Liver (tissue), 9 donors: ENCODE results near the gene KANSL1. TPM values are rescaled to one million over a fixed set of nuclear protein-coding genes. Genes with fewer than 3 reads are reported as not detected.

Experiments
- DNase-seq: peaks from one replicate; pipeline ENCODE4 v3.0.0-alpha.2; 2017; ENCODE audit warnings: low spot score
- H3K27ac ChIP-seq, 2 donors: one replicate each; pipeline ENCODE4 v1.7.0; 2013; ENCODE audit warnings: inconsistent platforms in 2 of 2, low read length in 2 of 2, control low read depth in 1 of 2, low read depth in 1 of 2, mild to moderate bottlenecking in 1 of 2
- H3K27me3 ChIP-seq, 4 donors: one replicate each; pipeline versions ENCODE4 v1.6.1 to v1.7.0; 2013; ENCODE audit warnings: low read length in 3 of 4, inconsistent platforms in 1 of 4, mild to moderate bottlenecking in 1 of 4, moderate library complexity in 1 of 4; ENCODE audit not compliant: control insufficient read depth in 4 of 4, insufficient read depth in 4 of 4
- H3K36me3 ChIP-seq, 4 donors: one replicate each; pipeline versions ENCODE4 v1.6.1 to v1.7.0; 2013; ENCODE audit warnings: low read length in 3 of 4, mild to moderate bottlenecking in 3 of 4, low read depth in 1 of 4, moderate library complexity in 1 of 4; ENCODE audit not compliant: control insufficient read depth in 4 of 4, insufficient read depth in 3 of 4
- H3K4me1 ChIP-seq, 4 donors: one replicate each; pipeline versions ENCODE4 v1.6.1 to v1.7.0; 2013; ENCODE audit warnings: low read length in 3 of 4, mild to moderate bottlenecking in 3 of 4, moderate library complexity in 1 of 4; ENCODE audit not compliant: control insufficient read depth in 4 of 4, insufficient read depth in 4 of 4
- H3K4me3 ChIP-seq, 3 donors: one replicate each; pipeline versions ENCODE4 v1.6.1 to v1.7.0; 2013; ENCODE audit warnings: low read length in 3 of 3, control low read depth in 1 of 3, low read depth in 1 of 3, mild to moderate bottlenecking in 1 of 3
- H3K9ac ChIP-seq, 2 donors: one replicate each; pipeline ENCODE4 v1.7.0; 2013; ENCODE audit warnings: low read length in 2 of 2, mild to moderate bottlenecking in 2 of 2, moderate library complexity in 2 of 2, control low read depth in 1 of 2, low read depth in 1 of 2
- H3K9me3 ChIP-seq, 4 donors: one replicate each; pipeline versions ENCODE4 v1.6.1 to v1.7.0; 2013; ENCODE audit warnings: low read length in 3 of 4; ENCODE audit not compliant: control insufficient read depth in 4 of 4
- EGR1 ChIP-seq, 2 donors: IDR thresholded peaks; 2 replicates each; pipeline ENCODE4 v1.6.1; 2016 to 2018; ENCODE audit warnings: antibody characterized with exemption in 2 of 2, low read depth in 2 of 2
- FOXA1 ChIP-seq: IDR thresholded peaks from 2 replicates; pipeline ENCODE4 v1.6.1; 2016; ENCODE audit warnings: antibody characterized with exemption
- FOXA2 ChIP-seq: IDR thresholded peaks from 2 replicates; pipeline ENCODE4 v1.6.1; 2016; ENCODE audit warnings: antibody characterized with exemption
- GABPA ChIP-seq, 2 donors: IDR thresholded peaks in 1 of 2; conservative IDR thresholded peaks in 1 of 2; 2 replicates each; pipeline ENCODE4 v1.6.1; 2016; ENCODE audit warnings: antibody characterized with exemption in 2 of 2, mild to moderate bottlenecking in 1 of 2, moderate library complexity in 1 of 2
- HNF4A ChIP-seq, 2 donors: conservative IDR thresholded peaks; 2 replicates each; pipeline ENCODE4 v1.6.1; 2016; ENCODE audit warnings: antibody characterized with exemption in 2 of 2, mild to moderate bottlenecking in 2 of 2
- HNF4G ChIP-seq: IDR thresholded peaks from 2 replicates; pipeline ENCODE4 v1.6.1; 2016; ENCODE audit warnings: antibody characterized with exemption
- JUND ChIP-seq, 2 donors: IDR thresholded peaks; 2 replicates each; pipeline ENCODE4 v1.6.1; 2016; ENCODE audit warnings: antibody characterized with exemption in 2 of 2
- NR2F2 ChIP-seq: IDR thresholded peaks from 2 replicates; pipeline ENCODE4 v1.6.1; 2016; ENCODE audit warnings: antibody characterized with exemption
- RAD21 ChIP-seq, 2 donors: IDR thresholded peaks; 2 replicates each; pipeline ENCODE4 v1.6.1; 2016; ENCODE audit warnings: antibody characterized with exemption in 2 of 2, mild to moderate bottlenecking in 2 of 2
- RXRA ChIP-seq, 2 donors: IDR thresholded peaks; 2 replicates each; pipeline ENCODE4 v1.6.1; 2017 to 2018; ENCODE audit warnings: antibody characterized with exemption in 2 of 2, mild to moderate bottlenecking in 1 of 2
- SP1 ChIP-seq: IDR thresholded peaks from 2 replicates; pipeline ENCODE4 v1.6.1; 2018; ENCODE audit warnings: antibody characterized with exemption, mild to moderate bottlenecking
- TAF1 ChIP-seq: conservative IDR thresholded peaks from 2 replicates; pipeline ENCODE4 v1.6.1; 2016; ENCODE audit warnings: antibody characterized with exemption, mild to moderate bottlenecking
- YY1 ChIP-seq: IDR thresholded peaks from 2 replicates; pipeline ENCODE4 v1.6.1; 2016; ENCODE audit warnings: antibody characterized with exemption, mild to moderate bottlenecking
- WGBS: extraction: QIAGEN DNeasy Blood & Tissue Kit; methylation state at CpG from one replicate; pipeline ENCODE4 v1.1.7; 2013; 5-methylcytosine and 5-hydroxymethylcytosine counted together
- polyA plus RNA-seq, 2 donors: library from polyadenylated mRNA; stranded (reverse) in 1 of 2; unstranded in 1 of 2; fragments of 200-250 nt in 1 of 2; fragments of >200 nt in 1 of 2; fragmentation: Nextera tagmentation in 1 of 2; extraction: Ambion mirVana in 1 of 2; gene quantifications; one replicate each; pipeline versions ENCODE4 v1.2.1 to v1.2.3, GENCODE V29; 2013 to 2015
- total RNA-seq, 2 donors: library from RNA; depleted of rRNA; stranded (reverse); fragments of >200 nt; gene quantifications; one replicate each; pipeline ENCODE4 v1.2.3, GENCODE V29; 2014
- TF ChIP-seq, protein P1 (sequence below): IDR thresholded peaks from 2 replicates; pipeline ENCODE4 v1.6.1; 2016; ENCODE audit warnings: antibody characterized with exemption
- TF ChIP-seq, protein P2 (sequence below): fragments of 150-350 bp; IDR thresholded peaks from 2 replicates; pipeline ENCODE4 v1.5.1; 2017; ENCODE audit warnings: improper control_type of control experiment, low read depth, low read length; ENCODE audit not compliant: missing input control
- TF ChIP-seq, protein P3 (sequence below): IDR thresholded peaks from 2 replicates; pipeline ENCODE4 v1.6.1; 2016; ENCODE audit warnings: antibody characterized with exemption
- TF ChIP-seq, protein P4 (sequence below): IDR thresholded peaks from 2 replicates; pipeline ENCODE4 v1.6.1; 2016; ENCODE audit warnings: antibody characterized with exemption
- TF ChIP-seq, protein P5 (sequence below): IDR thresholded peaks from 2 replicates; pipeline ENCODE4 v1.6.1; 2016; ENCODE audit warnings: antibody characterized with exemption, mild to moderate bottlenecking
- donor health status: healthy.
- donor health status: healthy.
- donor health status: healthy.
- donor health status: healthy.
- donor health status: healthy.

KANSL1 gene
- total and polyA plus RNA-seq, 4 donors: 5.5 to 86.3 (median 24.0) TPM

DNA sequence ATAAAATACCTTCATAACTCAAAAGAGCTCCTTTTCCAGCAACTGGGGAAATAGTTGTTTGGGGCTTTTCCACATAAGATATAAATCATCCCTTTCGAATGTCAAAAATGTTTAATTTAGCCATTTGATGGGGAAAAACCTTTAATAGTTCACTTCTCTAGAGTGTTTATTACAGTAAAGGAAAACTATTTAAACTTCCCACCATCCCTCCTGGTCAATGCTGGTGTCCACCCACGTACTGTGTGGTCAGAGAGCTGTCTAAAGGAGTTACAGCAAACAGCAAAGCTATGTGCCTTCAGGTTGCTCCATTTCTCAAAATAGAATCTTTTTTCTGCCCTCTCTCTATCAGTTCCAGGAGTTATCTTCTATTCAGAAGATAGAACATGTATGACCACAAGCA lies 33.5 kb downstream of the KANSL1 start:
- no peak for DNase-seq
- no peak overlapping the region for H3K4me3 ChIP-seq
- no peak overlapping the region for H3K9ac ChIP-seq
- no peaks in the 10 kb centered on the region for H3K27me3 ChIP-seq
- no peaks in the 10 kb centered on the region for H3K9me3 ChIP-seq
- TF ChIP-seq SP1 (no peak), GABPA (IDR thresholded peaks at IDR 0.05 in 1 of 2, conservative IDR thresholded peaks at IDR 0.05 in 1 of 2) (no peak), HNF4A (conservative IDR thresholded peaks at IDR 0.05) (no peak), RXRA (IDR thresholded peaks at IDR 0.05) (no peak)
- TF ChIP-seq, protein P1, sequence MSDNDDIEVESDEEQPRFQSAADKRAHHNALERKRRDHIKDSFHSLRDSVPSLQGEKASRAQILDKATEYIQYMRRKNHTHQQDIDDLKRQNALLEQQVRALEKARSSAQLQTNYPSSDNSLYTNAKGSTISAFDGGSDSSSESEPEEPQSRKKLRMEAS: no peak
- H3K4me1 ChIP-seq: peaks cover under 1 to 32% (median 9%) of the 10 kb centered on the region in 4 donors
- H3K27ac ChIP-seq: no peak overlapping the region
- H3K36me3 ChIP-seq: peaks cover 0 to 3% (median 0%) of the 10 kb centered on the region in 4 donors
- 87% methylated on average over 2 of the region's 2 CpGs for WGBS

DNA sequence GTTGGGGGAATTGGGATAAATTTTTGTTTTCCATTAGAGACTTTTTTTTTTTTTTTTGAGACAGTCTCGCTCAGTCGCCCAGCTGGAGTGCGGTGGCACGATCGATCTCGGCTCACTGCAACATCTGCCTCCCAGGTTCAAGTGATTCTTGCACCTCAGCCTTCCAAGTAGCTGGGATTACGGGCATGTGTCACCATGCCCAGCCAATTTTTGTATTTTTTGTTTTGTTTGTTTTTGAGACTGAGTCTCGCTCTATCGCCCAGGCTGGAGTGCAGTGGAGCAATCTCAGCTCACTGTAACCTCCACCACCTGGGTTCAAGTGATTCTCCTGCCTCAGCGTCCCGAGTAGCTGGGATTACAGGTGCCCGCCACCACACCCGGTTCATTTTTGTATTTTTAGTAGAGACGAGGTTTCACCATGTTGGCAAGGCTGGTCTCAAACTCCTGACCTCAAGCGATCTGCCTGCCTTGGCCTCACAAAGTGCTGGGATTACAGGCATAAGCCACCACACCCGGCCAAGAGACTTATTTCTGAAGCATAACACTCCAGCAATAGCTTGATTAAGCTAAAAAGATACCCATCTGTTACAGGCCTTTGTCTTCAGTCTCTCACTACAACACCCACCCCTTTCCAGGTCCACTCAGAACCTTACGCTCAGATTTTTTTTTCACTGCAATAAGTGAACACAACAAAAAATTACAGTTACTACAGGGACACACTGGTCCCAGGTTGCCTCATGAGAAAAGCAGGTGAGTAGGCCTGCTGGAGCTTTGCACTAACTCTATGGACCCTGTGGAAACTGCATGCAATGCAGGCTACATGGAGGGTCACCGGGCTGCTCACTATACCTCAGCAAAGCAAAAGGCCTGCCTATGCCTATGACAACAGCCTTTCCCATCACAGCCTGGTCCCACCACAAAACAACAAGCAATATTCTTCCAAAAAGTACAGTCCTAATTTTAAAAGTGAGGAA lies 34.6 kb downstream of the KANSL1 start:
- no peak overlapping the region for H3K9ac ChIP-seq
- DNase-seq: no peak
- H3K27me3 ChIP-seq: no peaks in the 10 kb centered on the region
- H3K4me1 ChIP-seq: peaks cover 4 to 34% (median 16%) of the 10 kb centered on the region in 4 donors
- WGBS: 87% methylated on average over 18 of the region's 18 CpGs
- no peak for TF ChIP-seq TAF1
- no peak for TF ChIP-seq JUND (IDR thresholded peaks at IDR 0.05)
- TF ChIP-seq, protein P2, sequence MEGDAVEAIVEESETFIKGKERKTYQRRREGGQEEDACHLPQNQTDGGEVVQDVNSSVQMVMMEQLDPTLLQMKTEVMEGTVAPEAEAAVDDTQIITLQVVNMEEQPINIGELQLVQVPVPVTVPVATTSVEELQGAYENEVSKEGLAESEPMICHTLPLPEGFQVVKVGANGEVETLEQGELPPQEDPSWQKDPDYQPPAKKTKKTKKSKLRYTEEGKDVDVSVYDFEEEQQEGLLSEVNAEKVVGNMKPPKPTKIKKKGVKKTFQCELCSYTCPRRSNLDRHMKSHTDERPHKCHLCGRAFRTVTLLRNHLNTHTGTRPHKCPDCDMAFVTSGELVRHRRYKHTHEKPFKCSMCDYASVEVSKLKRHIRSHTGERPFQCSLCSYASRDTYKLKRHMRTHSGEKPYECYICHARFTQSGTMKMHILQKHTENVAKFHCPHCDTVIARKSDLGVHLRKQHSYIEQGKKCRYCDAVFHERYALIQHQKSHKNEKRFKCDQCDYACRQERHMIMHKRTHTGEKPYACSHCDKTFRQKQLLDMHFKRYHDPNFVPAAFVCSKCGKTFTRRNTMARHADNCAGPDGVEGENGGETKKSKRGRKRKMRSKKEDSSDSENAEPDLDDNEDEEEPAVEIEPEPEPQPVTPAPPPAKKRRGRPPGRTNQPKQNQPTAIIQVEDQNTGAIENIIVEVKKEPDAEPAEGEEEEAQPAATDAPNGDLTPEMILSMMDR: no peak
- no peak for TF ChIP-seq YY1
- TF ChIP-seq HNF4G: no peak
- TF ChIP-seq, protein P1: no peak
- no peak for TF ChIP-seq GABPA (IDR thresholded peaks at IDR 0.05 in 1 of 2, conservative IDR thresholded peaks at IDR 0.05 in 1 of 2)
- TF ChIP-seq FOXA1: no peak
- no peak for TF ChIP-seq SP1
- TF ChIP-seq, protein P3, sequence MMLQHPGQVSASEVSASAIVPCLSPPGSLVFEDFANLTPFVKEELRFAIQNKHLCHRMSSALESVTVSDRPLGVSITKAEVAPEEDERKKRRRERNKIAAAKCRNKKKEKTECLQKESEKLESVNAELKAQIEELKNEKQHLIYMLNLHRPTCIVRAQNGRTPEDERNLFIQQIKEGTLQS: no peak
- no peak for TF ChIP-seq RAD21 (IDR thresholded peaks at IDR 0.05)
- TF ChIP-seq, protein P4, sequence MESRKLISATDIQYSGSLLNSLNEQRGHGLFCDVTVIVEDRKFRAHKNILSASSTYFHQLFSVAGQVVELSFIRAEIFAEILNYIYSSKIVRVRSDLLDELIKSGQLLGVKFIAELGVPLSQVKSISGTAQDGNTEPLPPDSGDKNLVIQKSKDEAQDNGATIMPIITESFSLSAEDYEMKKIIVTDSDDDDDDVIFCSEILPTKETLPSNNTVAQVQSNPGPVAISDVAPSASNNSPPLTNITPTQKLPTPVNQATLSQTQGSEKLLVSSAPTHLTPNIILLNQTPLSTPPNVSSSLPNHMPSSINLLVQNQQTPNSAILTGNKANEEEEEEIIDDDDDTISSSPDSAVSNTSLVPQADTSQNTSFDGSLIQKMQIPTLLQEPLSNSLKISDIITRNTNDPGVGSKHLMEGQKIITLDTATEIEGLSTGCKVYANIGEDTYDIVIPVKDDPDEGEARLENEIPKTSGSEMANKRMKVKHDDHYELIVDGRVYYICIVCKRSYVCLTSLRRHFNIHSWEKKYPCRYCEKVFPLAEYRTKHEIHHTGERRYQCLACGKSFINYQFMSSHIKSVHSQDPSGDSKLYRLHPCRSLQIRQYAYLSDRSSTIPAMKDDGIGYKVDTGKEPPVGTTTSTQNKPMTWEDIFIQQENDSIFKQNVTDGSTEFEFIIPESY: no peak
- no peak for TF ChIP-seq EGR1 (IDR thresholded peaks at IDR 0.05; ENCODE audit: low read depth in 2 of 2)
- TF ChIP-seq, protein P5, sequence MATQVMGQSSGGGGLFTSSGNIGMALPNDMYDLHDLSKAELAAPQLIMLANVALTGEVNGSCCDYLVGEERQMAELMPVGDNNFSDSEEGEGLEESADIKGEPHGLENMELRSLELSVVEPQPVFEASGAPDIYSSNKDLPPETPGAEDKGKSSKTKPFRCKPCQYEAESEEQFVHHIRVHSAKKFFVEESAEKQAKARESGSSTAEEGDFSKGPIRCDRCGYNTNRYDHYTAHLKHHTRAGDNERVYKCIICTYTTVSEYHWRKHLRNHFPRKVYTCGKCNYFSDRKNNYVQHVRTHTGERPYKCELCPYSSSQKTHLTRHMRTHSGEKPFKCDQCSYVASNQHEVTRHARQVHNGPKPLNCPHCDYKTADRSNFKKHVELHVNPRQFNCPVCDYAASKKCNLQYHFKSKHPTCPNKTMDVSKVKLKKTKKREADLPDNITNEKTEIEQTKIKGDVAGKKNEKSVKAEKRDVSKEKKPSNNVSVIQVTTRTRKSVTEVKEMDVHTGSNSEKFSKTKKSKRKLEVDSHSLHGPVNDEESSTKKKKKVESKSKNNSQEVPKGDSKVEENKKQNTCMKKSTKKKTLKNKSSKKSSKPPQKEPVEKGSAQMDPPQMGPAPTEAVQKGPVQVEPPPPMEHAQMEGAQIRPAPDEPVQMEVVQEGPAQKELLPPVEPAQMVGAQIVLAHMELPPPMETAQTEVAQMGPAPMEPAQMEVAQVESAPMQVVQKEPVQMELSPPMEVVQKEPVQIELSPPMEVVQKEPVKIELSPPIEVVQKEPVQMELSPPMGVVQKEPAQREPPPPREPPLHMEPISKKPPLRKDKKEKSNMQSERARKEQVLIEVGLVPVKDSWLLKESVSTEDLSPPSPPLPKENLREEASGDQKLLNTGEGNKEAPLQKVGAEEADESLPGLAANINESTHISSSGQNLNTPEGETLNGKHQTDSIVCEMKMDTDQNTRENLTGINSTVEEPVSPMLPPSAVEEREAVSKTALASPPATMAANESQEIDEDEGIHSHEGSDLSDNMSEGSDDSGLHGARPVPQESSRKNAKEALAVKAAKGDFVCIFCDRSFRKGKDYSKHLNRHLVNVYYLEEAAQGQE: no peak
- TF ChIP-seq FOXA2: no peak
- TF ChIP-seq NR2F2: no peak
- TF ChIP-seq RXRA (IDR thresholded peaks at IDR 0.05): no peak
- H3K9me3 ChIP-seq: no peaks in the 10 kb centered on the region
- H3K27ac ChIP-seq: no peak overlapping the region
- H3K4me3 ChIP-seq: no peak overlapping the region
- H3K36me3 ChIP-seq: peaks cover 0 to 3% (median 0%) of the 10 kb centered on the region in 4 donors
